ENCODE data around the gene CRX. TPM values are rescaled to one million over a fixed set of nuclear protein-coding genes. Genes with fewer than 3 reads are reported as not detected.
A peak's percentile ranks its signal among the peaks of the same experiment; 100 is the strongest.

Gene CRX
- total and polyA plus RNA-seq, 2 of the 13 experiments (the other 11 are each of a cell fraction or from before 2014, with no cell fraction given) = not detected

- TF ChIP-seq MXD1 (CRISPR knock-in tag; IDR thresholded peaks at IDR 0.05) = peak; percentile 43; the same call in 1 of the 2 replicates
- peak; percentile 53; the same call in 1 of the 2 replicates for TF ChIP-seq KDM5A (IDR thresholded peaks at IDR 0.05; ENCODE audit: borderline replicate concordance, low read length)
- TF ChIP-seq DNMT3B (CRISPR knock-in tag; conservative IDR thresholded peaks at IDR 0.05) = no peak; the same call in 1 of the 2 replicates
- TF ChIP-seq THAP11 (CRISPR knock-in tag; IDR thresholded peaks at IDR 0.05) = peak; percentile 72
- no peak for TF ChIP-seq ONECUT2 (CRISPR knock-in tag; IDR thresholded peaks at IDR 0.05)
- peak; percentile 43 for TF ChIP-seq MEF2D (CRISPR knock-in tag; IDR thresholded peaks at IDR 0.05)
- TF ChIP-seq ARNTL (CRISPR knock-in tag; IDR thresholded peaks at IDR 0.05) = no peak
- no peak for TF ChIP-seq SAFB2 (CRISPR knock-in tag; IDR thresholded peaks at IDR 0.05; ENCODE audit: borderline replicate concordance, low read depth)
- no peak for TF ChIP-seq MAFG (CRISPR knock-in tag; IDR thresholded peaks at IDR 0.05)
- no peak for TF ChIP-seq ZBTB39 (CRISPR knock-in tag; IDR thresholded peaks at IDR 0.05)
- peak; percentile 82 to 98 for TF ChIP-seq POLR2A (IDR thresholded peaks at IDR 0.05; ENCODE audit: insufficient read depth in 1 of 2, low read depth in 2 of 2, low read length in 2 of 2)
- peak; percentile 21; the same call in 1 of the 2 replicates for TF ChIP-seq IRF2 (CRISPR knock-in tag; IDR thresholded peaks at IDR 0.05)
- TF ChIP-seq ZNF660 (CRISPR knock-in tag; IDR thresholded peaks at IDR 0.05; ENCODE audit: borderline replicate concordance, low read depth) = no peak
- TF ChIP-seq ZNF546 (CRISPR knock-in tag; conservative IDR thresholded peaks at IDR 0.05) = peak; percentile 85; the same call in 1 of the 2 replicates
- peak; percentile 32 for TF ChIP-seq PAXIP1 (CRISPR knock-in tag; conservative IDR thresholded peaks at IDR 0.05)
- no peak for TF ChIP-seq DZIP1 (CRISPR knock-in tag; IDR thresholded peaks at IDR 0.05)
- peak; percentile 56; the same call in 1 of the 2 replicates for TF ChIP-seq ZNF317 (CRISPR knock-in tag; IDR thresholded peaks at IDR 0.05)
- no peak; the same call in none of the 2 replicates for TF ChIP-seq BORCS8-MEF2B (CRISPR knock-in tag; IDR thresholded peaks at IDR 0.05)
- 0 out of 2 replicates have a peak, but pooled peaks have one; percentile 27 for TF ChIP-seq ZNF44 (CRISPR knock-in tag; IDR thresholded peaks at IDR 0.05)
- no peak for TF ChIP-seq CHCHD3 (CRISPR knock-in tag; IDR thresholded peaks at IDR 0.05)
- TF ChIP-seq EEA1 (CRISPR knock-in tag; IDR thresholded peaks at IDR 0.05; ENCODE audit: borderline replicate concordance) = no peak
Observed at GRCh38 chr19:47778049-47778953, 43.4 kb upstream of the CRX start, which contains the start of gene SELENOW (continued).

Measured in HepG2 (cell line).